Stimulated activated CD8-positive, alpha-beta memory T cell treated with anti-CD3 and anti-CD28 coated beads, Interleukin-2, amount 100 ng/mL, for 1 hour (primary cell): Measurements from ENCODE around the gene GRK4.
"Not testable (repeated sequence)": the region's sequence is repeated elsewhere in the genome, so short reads cannot be mapped to it uniquely, and the experiment has no call there.

Experiments used
- DNase-seq, 2 donors: peaks; one replicate each; pipeline ENCODE4 v3.0.0-alpha.2; 2020; ENCODE audit warnings: low read depth in 2 of 2

Gene GRK4

DNA sequence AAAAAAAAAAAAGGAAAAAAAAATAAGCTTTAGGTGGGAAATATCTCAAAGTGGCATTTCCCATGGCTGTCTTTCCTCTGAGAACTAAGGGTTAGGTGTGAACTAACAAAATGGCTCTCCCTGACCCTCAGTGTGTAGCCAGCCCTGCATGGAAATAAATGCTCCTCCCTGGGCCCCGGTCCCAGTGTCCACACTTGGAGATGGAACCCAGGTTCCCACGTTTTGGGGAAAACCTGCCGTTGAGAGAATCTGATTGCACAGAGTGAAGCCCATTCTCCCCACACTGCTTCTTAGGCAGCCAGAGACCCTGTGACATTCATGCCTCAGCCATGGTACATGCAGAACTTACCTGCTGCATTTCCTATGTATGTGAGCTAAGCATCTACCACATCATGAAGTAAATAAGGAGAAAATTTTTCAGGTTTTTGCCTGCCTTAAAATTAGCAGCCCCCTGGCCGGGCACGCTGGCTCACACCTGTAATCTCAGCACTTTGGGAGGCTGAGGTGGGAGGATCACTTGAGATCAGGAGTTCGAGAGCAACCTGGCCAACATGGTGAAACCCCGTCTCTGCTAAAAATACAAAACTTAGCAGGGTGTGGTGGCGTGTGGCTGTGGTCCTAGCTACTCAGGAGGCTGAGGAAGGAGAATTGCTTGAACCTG, 76.5 kb downstream of the GRK4 start:
- DNase-seq, result no peak

- no peak for DNase-seq
Observed at GRCh38 chr4:3040452-3041191, 77.3 kb downstream of the GRK4 start.

DNA sequence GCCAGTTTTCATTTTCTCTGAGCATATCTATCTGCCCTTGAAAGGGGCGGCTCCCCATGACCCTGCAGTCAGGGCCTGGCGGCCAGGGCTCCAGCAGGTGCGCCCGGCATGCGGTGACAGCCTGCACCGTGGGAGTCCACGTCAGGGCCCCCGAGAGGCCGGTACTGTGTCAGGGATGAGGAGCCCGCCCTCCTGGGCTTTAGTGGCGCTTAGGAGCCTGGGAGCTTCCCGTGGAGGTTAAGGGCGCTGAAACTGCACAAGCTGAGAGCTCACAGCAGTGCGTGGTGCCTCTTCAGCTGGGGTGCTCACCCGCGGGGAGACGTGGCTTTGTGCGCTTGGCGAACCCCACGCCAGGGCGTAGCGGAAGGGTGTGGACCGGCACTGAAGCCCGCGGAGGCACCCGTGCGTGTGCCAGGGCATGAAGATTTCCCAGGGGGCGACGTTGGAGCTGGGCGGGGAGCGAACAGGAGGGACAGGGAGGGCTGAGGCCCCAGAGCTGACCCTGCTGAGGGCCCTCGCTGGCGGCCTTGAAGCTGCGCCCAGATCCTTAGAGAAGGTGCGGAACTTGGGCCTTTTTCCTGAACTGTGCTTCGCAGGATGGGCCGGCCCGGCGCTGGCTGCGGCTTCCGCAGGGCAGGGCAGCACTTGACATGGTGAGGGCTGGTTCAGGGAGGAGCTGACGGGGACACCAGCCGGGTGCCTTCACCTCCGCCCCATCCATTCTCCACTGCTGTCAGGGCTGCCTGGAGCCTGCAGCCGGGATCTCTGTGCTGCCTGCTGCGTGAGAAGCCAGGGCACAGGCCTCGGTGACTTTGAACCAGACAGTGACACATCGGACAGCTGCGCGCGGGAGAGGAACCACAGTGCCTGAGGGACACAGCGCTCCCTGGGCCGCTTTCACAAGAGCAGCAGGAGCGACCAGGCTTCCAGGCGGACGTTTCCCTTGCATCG, 78.1 kb downstream of the GRK4 start:
- no peak for DNase-seq

DNA sequence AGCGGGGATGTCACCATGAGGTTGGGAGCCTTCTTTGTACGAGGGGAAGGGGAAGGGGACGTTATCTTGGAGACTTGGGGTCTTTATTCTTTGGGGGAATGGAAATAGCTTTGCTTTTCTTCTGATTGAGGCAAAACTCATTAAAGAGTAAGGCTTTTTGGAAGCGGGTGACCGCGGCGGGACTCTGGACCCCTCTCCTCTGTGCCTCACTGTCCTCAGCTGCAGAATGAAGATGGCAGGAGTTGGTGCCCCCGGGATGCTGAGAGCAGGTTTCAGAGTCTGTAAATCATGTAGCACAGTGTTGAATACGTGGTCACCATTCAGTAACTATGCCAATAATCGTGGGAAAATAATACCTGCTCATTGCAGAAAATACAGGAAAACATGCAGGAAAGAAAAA, 78.9 kb downstream of the GRK4 start:
- no peak for DNase-seq

GRCh38 chr4:3043282-3044020, 80.1 kb downstream of the GRK4 start:
- DNase-seq, result no peak

- peak; percentile 51 to 58 for DNase-seq
Observed at GRCh38 chr4:3044870-3045819, 81.8 kb downstream of the GRK4 start.

- DNase-seq, result no peak
Observed at GRCh38 chr4:3046162-3046561, 82.8 kb downstream of the GRK4 start.

DNA sequence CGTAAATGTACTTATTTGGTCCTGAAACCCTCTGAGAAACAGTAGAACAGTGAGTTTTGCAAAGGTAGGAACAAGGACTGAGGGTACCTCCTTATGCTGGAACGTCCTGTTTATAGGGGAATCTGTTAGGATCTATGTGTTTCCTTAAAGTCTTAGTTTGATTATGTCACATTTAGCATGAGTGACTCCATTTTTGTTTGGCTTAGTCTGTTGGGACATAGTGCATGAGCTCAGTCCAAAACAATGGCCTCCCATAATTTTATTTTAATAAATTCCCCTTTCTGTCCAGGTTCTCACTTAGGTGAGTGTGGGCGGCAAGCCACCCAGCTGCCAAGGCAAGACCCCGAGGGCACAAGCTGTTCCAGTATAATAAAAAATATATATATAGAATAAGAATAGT, 83.3 kb downstream of the GRK4 start:
- no peak for DNase-seq

GRCh38 chr4:3047464-3048286, 84.3 kb downstream of the GRK4 start:
- peak; percentile 40 to 45 for DNase-seq

GRCh38 chr4:3051141-3051897, 87.9 kb downstream of the GRK4 start:
- not testable (repeated sequence) for DNase-seq

DNA sequence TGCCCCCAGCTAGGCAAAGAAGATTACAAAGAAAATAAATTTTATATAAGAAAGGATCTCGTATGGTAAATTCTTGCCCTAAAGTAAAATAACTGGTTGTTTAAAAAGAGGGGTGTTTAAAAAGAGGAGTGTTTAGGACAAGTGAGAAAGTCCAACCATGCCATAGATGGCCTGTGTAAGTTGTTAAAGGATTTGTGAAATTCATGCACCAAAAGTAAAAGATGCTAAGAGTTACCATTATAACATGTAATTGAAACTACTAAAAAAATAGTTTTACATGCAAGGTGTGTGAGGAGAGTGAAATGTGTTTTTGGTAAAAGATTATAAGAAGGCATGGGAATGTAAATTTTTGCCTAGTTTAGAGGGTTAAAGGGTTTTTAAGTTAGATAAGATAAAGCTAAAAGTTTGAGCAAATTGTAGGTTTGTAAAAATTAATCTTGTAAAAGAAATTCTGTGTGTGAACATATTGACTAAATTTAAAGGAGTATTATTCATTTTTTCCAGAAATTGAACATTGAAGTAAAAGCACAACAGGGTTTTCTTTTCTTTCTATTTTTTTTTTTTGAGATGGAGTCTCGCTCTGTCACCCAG, 90.9 kb downstream of the GRK4 start:
- DNase-seq, result no peak

DNA sequence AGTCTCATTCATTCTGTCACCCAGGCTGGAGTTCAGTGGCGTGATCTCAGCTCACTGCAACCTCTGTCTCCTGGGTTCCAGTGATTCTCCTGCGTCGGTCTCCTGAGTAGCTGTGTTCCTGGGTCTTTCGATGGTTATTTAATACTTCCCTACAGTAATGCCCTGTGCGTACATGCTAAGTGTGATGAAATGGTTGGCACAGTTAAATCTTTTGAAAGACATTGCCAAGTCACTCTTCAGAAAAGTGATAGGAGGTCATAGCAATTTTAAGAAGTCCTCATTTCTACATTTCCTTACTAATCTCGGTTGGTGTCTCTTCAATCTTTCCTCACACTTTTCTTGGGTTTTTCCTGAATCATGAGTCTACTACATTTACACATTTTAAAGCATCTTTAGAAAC, 96.6 kb downstream of the GRK4 start:
- DNase-seq, result no peak

DNA sequence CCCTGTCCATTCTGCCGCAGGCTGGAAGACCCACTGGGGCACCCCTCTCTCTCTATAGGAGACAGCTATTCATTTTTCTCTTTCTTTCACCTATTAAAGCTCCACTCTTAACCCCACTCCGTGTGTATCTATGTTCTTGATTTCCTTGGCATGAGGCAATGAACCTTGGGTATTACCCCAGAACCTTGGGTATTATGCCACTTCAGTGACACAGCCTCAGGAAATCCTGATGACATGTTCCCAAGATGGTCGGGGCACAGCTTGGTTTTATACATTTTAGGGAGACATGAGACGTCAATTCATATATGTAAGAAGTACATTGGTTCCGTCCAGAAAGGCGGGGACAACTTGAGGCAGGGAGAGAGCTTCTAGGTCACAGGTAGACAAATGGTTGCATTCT, 97.6 kb downstream of the GRK4 start:
- no peak for DNase-seq

- DNase-seq, result no peak
Observed at GRCh38 chr4:3062471-3062870, 99.1 kb downstream of the GRK4 start.

DNA sequence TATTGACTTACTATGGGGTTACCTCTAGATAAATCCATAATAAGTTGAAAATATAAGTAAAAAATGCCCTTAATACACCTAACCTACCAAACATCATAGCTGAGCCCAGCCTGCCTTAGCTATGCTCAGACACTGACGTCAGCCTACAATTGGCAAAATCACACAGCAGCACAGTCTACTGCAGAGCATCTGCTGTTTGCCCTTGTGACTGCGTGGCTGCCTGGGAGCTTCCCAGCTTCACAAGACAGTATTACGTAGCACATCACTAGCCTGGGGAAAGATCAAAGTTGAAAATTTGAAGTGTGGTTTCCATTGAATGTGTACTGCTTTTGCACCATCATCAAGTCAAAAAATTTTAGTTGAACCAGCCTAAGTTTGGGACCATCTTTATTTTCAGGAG, 102.2 kb downstream of the GRK4 start:
- DNase-seq, result no peak

DNA sequence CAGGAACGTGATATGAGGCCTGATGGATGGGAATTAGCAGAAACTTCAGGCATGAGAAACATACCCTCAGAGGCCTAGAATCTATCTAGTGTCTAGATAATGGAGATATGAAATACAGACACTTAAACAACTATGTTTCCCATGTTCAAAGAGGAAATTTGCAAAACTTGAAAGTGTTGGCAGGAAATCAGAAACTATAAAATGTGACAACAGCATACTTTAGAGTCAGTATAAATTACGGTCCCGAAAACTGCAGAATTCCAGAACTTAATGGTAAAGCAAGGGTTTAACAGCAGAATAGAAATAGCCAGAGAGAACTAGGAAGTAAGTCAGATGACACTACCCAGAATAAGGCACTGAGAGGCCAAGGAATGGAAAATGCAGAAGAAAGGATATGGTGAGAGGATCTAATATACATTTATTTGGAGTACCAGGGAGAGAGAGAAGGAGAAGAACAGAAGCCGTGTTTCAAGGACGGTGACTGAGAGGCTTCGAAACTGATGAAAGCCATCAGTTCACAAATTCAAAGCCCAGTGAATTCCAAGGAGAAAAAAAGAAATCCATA, 103.5 kb downstream of the GRK4 start:
- no peak for DNase-seq

DNA sequence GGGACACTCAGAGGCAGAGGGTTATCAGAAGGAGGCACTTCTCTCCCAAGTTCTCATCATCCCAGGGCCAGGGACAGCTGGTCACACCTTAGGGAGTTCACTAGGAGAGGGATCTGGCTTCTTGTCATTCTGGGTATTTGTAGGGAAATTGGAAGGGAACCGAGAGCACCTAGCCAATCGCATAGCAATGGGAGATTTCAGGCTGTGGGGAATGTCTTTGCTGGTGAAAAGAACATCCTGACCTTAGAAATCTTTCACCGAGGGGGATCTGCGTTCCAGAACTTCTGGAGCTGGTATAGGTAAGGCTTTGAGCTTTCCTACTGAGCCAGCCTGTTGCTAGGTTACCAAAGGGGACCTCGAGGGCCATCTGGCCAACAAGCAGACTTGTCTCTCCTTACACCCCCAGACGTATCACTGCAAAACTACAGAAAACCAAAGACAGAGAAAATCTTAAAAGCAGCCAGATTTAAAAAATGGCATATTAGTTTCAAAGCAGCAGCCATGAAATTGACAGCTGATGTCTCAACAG, 104.2 kb downstream of the GRK4 start:
- no peak for DNase-seq

GRCh38 chr4:3069661-3070199, 106.4 kb downstream of the GRK4 start:
- DNase-seq, result no peak
